GOT3 (cell line): ENCODE measurements around the gene KCNIP4.

Experiments used
- DNase-seq: peaks from one replicate; lab custom pipeline; 2025; ENCODE audit warnings: mixed read lengths; lab: John Stamatoyannopoulos, UW

Gene KCNIP4

DNA sequence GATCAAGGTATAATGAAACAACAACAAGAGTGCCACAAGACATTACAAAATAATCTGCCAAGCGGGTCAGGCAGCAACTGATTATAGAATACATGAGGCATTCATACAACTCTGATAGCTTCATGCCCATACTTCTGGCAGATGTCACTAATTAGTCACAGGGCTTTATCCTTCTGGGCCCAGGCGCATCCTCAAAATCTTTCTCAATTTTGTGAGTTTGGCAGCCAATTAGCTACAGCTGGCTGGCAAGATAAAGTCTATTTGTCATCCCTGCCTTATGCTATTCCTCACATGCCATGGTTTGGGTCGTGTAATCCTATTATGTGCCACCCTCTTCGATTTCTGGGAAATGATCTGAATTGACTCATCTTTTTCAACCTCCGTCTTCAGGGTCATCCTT lies 994.0 kb downstream of the KCNIP4 start:
- no peak for DNase-seq

DNA sequence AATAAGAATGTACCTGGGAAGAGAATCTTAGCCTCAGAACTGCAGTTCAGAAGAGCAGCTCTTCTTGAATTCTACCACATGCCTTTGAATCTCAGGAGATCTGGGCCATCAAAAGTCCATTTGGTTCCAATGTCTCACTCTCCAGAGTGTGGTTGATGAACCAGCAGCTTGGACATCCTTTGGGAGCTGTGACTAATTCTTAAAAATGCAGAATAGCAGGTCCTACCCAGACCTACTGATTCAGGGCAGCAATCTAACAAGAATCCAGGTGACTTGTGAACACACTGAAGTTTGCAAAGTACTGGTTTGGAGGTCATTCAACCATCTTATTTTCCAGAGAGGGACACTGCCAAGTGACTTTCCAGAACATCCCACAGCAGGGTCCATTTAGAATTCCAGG lies 1003.6 kb downstream of the KCNIP4 start:
- DNase-seq: no peak

DNA sequence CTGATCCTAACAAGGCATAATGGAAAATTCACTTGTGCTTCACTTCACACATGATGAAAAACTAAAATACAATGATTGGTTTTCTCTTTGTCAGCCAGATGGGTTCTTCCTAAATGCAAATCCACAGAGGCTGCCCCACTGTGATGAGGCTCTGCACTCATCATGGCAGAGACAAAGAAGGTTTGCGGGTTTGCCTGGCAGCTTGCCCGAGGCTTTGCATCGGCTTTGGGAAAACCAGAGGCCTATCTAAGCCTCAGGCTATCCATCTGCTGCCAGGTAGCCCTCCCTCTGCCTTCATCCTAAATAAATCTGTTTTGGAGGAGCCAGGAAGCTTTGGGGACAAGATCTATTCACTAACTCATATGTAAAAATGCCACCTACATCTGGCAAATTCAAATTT lies 1004.1 kb downstream of the KCNIP4 start:
- no peak for DNase-seq

DNA sequence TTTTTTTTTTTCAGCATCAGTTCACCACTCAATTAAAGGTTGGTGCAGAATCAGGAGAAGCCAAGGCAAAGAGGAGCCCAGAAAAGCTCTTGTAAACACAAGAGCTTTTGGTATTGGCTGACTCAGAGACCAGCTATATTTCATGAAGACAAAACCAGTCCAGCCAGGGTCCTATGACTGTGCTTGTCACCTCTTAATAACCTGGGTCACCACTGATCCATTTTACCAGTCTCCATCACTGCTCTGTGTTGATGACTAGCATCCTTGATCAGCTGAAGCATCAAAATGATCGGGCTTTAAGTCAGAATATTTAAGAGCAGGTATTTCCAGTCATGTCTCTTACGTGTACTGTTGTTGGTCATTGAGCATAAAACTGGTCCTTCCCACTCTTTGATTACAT lies 1010.4 kb downstream of the KCNIP4 start:
- DNase-seq: no peak

DNA sequence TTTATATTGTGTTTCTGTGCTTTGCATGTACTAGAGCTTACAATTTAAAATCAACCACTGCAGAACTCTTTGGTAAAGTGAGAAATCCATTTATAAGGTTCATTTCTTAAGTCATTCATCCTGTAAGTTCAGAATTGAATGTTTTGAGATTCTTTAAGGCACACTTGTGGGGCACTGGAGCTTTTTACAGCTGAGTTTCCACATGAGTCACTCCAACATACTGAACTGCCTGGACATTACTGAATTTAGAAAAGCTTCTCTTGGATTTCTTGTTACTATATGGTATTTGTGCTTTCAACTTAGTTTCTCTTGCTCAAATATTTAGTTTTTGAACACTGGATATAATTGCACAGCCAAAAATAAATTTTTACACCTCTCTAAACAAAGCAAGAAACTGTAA lies 1022.0 kb downstream of the KCNIP4 start:
- DNase-seq: no peak

DNA sequence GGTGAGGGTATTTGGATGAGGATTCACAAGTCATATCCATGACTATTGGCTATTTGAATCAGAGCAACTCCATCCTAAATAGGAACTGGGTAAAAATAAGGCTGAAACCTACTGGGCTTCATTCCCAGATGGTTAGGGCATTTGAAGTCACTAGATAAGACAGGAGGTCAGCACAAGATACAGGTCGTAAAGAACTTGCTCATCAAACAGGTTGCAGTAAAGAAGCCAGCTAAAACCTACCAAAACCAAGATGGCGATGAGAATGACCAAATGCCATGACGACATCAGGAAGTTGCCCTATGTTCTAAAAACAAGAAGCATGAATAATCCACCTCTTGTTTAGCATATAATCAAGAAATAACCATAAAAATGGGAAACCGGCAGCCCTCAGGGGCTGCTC lies 1023.4 kb downstream of the KCNIP4 start:
- DNase-seq: no peak

DNA sequence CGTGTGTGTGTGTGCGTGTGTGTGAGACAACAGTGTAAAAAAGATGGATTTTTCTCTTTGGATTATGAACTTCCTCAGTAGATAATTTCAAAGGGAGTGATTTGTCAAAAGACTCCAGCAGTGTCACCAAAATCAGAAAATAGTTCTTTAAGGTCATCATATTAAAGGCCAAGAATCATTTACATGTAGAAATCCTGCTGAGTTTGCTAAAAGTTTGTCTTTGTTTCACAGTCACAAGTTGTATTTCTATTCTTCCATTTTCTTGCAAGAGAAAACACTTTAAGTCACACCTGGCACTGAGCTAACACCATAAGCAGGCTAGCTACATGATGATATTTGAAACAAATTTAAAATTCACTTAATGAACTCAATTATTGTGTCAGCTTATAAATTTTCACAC lies 1025.6 kb downstream of the KCNIP4 start:
- no peak for DNase-seq

DNA sequence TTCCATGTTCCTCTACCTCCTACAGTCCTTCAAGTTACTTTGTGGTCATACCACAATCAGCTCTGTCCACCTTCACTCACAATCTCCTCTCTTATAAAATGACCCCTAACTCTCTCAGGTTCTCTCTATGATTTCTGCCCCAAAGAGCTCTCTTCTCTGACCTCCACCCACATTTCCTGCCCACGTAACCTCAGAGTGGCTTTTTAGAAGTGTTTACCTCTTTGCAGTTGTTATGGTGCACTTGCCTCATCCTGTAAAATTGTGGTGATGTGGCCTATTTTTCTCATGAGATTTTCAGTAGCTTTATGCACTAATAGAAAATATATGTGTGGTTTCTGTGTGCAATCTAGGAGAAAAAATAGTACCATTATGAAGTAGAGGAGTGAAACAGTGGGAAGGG lies 1032.5 kb downstream of the KCNIP4 start:
- no peak for DNase-seq

DNA sequence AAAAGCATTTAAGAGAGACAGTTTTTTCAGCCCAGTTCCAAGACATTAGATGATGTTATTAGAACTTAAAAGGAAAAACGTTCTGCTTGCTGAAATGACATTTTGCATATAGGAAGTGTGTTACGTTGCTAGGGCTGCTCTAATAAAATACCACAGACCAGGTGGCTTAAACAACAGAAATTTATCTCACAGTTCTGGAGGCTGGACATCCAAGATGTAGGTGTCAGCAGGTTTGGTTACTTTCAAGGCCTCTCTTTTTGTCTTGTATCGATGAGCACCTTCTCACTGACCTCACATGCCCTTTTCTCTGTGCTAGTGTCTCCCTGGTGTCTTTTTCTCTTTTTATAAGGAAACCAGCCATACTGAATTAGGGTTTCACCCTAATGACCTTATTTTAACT lies 1043.6 kb downstream of the KCNIP4 start:
- DNase-seq: no peak

DNA sequence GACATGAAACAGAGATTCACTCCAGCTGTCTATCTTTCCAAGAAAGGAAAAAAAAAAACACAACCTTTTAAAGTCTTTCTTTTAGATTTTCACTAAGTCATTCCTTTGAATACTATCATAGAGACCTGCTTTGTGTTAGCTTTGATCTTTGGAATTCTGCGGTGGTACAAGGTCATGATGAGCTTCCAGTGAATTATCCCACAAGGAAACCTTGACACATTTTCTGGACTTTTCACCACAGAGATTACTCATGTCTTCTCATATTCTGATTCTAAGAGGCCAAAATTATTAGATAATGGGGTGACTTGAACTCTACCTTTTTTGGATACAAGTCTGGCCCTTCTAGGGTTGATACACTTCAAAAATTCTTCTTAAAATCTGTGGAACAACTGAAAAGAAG lies 1046.7 kb downstream of the KCNIP4 start:
- DNase-seq: no peak

DNA sequence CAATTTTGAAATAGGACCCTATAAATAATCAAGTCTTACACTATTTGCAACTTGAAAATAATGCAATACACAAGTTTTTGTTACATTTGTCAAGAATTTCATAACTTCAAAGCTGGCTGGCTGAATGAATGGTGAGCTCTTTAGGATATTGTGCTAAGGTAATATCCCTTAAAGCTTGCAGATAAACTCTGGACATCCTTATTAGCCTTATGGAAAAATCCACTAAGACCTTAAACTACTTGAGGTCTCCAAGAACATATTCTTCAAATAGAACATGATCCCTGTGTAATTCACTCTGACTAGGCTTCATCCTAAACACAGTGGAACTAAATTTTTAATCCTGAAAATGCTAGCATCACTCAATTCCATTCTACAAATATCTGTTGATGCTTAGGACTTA lies 1049.0 kb downstream of the KCNIP4 start:
- DNase-seq: no peak

DNA sequence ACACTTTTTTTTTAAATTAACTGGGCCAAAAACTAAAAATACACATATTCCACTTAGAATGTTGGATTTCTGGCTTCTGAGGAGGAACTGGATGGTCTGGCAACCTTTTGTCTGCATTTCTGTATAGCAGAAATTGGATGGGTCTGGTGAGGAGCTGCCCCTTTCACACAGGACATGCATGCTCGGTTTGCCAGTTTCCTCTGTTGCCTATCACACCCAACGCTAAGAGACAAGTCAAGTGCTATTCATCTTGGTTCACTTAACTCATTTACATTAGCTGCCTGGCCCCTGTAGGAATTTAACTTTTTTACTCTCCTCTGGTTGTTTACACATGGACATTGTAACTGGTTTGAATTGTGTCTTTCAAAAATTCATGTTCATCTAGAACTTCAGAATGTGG lies 1052.6 kb downstream of the KCNIP4 start:
- DNase-seq: no peak

DNA sequence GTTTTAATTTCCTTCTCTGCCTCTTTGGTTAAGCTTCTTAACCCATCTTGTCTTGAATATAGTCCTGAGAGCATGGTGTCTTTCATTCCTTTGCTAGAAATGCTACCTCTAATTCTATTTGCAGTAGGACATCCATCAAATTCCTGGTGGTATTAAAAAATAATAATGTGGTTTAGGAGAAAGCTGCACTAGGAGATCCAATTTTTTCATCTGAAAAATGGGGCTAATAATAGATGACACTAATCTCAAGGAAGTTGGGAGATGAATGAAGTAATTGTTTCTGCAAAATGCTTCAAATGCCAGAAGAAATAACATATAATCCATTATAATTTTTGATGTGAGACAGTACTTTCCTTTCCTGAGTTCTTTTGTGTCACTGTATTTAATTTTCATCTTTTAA lies 1053.4 kb downstream of the KCNIP4 start:
- no peak for DNase-seq

DNA sequence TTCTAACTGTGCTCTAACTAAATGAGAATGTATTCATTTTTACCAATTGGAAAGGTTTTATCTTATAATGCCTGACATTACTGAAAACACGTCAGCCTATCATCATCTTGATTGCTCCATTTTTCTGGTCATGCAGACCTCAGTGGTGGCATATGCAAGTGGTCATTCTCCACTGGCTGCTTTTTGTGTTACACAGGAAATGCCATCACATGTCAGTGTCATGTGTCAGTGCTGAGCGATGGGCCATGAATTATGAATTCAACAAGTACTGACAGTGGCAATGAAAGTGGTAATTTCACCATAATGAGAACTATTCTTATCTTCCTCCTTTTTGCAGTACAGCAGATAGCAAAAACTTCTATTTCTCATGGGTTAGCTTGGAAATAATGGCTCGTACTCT lies 1057.8 kb downstream of the KCNIP4 start:
- DNase-seq: no peak

DNA sequence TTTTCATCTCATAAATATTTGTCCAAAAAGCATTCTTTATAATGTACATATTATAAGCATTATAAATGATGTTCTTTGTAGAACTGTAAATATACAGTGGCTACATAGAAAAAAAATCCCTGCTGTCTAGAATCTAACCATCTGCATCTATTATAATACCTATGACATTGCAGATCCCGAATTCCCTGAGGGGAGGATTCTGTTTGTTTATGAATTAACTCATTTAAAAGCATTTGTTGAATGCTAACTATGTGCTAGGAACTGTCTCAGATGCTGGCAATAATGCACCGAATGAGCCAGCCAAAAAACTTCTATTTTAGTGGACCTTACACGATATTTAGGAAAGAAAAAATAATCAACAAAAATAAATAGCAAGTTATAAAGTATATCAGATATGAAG lies 1058.7 kb downstream of the KCNIP4 start:
- no peak for DNase-seq

DNA sequence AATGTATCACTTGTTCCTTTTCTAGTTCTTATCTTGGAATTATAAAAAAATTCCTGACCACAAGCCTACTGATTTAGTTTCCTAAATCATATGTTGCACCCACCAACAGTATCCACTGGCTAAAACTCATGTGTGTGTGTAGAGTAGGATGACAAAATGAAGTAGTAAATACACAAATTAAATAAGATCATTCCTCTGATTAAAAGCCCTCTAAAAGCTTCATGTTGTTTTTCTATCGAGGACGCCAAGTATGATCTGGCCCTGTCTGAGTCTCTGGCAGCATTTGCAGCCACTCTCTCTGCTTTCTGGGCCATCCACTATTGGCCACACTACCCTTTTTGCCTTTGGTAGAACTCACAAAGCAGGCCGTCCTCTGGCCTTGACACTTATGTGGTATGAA lies 1064.9 kb downstream of the KCNIP4 start:
- no peak for DNase-seq

DNA sequence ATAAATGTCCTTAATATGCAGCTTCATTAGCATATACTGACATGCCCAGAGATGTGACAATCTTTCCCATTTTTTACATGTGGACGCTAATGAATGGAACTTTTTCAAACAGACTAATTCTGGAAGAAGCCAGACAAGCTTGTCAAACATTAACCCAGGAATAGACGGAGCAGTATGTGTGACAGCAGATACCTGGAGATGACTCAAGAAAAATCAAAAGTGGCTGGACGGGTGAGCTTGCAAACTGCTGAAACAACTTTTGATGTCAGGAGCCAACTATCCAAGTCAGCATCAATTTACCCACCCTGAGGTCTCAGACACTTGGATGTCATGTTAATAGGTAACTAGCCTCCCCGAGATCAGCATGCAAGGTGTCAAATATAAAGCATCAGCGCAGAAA lies 1065.3 kb downstream of the KCNIP4 start:
- DNase-seq: no peak

DNA sequence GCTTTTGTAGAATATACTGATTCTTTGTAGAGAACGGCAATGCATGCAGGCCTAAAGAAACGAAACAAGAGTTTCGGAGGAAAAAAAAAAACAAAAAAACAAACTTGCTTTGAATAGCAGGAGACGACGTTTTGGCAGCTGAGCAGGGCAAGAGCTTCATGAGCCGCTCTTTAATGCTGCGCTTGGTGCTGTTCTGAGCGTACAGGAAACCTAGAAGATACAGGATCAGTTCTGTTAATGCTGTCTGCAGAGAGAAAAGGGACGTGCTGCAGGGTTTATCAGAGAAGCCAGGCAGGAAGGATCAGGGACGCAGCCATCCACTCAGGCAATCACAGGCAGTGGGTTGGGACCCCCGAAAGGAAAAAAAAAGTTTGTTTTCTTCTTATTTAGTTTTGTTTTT lies 1066.1 kb downstream of the KCNIP4 start:
- DNase-seq: no peak

DNA sequence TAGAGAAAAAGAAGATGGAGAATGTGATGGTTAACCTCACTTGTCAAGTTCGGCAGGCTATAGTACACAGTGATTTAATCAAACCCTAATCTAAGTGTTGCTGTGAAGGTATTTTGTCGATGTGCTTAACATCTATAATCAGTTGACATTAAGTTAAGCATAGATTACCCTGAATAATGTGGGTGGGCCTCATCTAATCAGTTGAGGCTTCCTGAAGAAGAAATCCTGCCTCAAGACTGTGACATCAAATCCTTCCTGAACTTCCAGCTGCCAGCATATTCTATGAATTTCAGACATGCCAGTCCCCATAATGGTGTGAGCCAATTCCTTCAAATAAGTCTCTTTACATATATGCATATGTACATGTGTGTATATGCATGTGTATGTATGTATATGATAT lies 1066.9 kb downstream of the KCNIP4 start:
- no peak for DNase-seq

DNA sequence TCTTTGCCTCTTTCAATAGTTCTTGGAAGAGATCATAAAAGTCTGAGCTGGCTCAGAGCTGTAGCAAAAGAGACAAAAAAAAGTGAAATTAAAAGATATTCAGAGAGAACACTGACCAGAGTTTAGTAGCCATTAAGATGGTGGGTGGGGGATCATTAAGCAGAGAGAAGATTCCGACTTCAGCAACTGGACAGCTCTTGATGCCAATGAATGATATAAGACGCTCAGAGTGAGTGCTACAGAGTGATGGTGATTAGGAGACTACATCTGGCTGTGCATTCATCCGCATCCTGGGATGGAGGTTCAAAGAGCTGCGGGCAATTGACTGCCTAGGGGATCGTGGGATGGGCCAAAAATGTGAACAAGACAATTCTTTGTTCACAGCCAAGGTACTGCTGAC lies 1069.8 kb downstream of the KCNIP4 start:
- no peak for DNase-seq

DNA sequence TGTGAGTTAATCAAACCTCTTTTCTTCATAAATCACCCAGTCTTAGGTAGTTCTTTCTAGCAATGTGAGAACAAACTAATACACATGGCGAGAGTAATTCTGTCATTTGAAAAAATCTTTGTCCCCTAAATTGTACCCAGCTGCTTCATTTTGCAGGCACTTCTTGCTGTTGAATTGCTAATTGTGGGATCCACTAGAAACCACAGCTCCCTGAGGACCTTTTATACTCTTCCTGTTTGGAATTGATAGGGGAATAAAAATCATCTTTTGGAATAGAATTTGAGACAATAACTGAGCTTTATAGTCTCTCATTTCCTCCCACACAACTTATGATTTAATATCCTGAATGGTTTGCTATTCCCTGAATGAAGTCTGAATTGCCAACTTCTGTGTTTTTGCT lies 1078.1 kb downstream of the KCNIP4 start:
- DNase-seq: no peak

DNA sequence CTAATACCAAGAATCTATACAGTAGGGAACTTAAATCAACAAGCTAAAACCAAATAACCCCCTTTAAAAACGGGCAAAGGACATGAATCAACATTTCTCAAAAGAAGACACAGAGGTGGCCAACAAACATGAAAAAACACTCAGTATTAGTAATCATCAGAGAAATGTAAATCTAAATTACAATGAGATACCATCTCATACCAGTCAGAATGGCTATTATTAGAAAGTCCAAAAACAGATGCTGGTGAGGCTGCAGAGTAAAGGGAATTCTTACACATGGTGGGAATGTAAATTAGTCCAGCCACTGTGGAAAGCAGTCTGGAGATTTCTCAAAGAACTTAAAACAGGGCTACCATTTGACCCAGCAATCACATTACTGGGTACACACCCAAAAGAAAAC lies 1080.5 kb downstream of the KCNIP4 start:
- DNase-seq: no peak

DNA sequence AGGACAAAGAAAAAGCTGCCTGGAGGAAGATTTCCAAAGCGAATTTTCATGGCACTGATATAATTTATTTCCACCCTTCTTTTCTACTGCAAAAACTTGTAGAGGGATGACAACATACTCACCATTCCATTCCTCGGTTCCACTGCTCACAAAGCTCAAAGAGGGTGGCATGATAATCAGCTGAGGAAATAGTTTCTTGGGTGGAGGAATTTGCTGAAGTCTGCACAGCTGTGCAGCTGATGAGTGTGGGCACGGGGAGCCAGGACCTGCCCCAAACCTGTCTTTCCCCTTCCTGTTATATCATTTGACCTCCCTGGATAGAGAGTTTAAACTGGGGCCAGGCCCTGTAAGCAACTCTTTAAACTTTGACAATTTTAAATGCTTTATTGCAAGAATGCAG lies 1087.7 kb downstream of the KCNIP4 start:
- DNase-seq: no peak

DNA sequence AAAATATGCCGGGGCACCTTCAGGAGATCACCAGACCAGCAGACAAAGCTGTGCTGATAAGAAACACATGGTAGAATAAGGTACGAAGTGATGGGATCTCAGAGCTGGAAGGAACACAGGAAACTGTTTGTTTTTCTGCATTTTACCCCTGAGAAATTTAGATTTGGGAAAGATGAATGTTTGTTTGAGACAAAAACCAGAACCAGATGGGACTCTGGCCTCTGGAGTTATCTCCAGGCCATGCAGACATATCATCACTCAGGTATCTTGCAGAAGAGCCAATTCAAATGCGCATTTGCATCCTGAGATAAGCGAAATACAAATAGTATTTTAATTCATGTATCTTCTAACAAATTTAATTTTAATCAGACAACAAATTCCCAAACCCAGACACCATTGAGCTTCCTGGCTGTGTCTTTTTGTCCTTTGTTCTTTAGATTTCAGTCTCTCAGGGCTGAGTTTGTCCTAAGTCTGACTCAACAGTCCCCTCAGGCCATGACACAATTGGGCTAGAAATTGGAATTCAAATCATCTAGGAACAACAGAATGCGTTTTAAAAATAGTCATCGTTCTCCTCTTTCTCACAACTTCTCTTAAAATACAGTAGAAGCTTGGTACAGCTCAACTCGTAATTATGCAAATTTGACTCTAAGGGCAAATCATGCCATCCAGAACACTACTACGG lies 1089.3 kb downstream of the KCNIP4 start:
- no peak for DNase-seq

DNA sequence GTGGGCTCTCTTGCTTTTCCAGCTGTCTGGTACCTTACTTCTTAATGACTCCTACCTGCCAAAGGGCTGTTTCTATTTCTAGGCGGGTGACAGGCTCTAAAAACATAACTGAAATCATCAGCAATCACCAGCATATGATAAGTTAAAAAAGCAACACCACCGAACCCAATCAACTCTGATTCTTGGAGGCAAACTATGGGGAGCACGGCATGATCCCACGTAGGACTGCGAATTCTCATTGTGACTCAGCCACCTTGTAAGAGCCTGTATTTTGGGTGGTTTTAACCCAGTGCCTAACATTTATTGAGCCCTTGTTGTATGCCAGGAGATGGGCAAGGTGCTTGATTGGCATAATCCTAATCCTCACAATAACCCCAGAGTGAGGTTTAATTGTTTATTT lies 1091.5 kb downstream of the KCNIP4 start:
- DNase-seq: no peak
